GM12875 (cell line): ENCODE data around the gene UIMC1.

Experiments
- H3K4me3 ChIP-seq: one replicate; pipeline ENCODE4 v1.5.1; 2011; ENCODE audit warnings: low read depth, low read length, control low read depth
- TF ChIP-seq, protein P1 (sequence below): IDR thresholded peaks from 2 replicates; pipeline ENCODE4 v1.5.1; 2011; ENCODE audit warnings: low read depth, mild to moderate bottlenecking, control low read depth, inconsistent platforms, low read length, moderate library complexity, borderline replicate concordance; ENCODE audit not compliant: insufficient read depth

The UIMC1 gene

DNA sequence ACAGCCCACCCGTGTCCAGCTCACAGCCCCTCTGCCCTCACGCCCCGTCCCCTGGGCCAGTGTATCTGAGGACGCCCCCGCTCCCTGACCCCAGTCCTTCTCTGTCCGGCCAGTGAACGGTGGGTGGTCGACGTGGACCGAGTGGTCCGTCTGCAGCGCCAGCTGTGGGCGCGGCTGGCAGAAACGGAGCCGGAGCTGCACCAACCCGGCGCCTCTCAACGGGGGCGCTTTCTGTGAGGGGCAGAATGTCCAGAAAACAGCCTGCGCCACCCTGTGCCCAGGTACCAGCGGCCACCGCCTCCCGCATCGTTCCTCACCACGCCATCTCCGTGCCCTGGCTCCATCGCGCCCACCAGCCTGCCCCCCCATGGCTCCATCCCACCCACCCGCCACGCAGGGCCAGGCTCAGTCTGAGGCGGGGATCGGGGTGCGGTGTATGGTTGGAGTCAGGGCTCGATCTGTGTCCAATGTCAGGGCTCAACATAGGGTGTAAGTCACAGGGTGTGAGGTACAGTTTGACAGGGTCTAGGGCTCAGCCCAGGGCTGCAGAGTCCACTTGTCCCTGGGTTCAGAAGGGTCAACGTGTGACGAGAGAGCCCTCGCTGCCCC lies 137.0 kb downstream of the UIMC1 start:
- TF ChIP-seq, protein P1, sequence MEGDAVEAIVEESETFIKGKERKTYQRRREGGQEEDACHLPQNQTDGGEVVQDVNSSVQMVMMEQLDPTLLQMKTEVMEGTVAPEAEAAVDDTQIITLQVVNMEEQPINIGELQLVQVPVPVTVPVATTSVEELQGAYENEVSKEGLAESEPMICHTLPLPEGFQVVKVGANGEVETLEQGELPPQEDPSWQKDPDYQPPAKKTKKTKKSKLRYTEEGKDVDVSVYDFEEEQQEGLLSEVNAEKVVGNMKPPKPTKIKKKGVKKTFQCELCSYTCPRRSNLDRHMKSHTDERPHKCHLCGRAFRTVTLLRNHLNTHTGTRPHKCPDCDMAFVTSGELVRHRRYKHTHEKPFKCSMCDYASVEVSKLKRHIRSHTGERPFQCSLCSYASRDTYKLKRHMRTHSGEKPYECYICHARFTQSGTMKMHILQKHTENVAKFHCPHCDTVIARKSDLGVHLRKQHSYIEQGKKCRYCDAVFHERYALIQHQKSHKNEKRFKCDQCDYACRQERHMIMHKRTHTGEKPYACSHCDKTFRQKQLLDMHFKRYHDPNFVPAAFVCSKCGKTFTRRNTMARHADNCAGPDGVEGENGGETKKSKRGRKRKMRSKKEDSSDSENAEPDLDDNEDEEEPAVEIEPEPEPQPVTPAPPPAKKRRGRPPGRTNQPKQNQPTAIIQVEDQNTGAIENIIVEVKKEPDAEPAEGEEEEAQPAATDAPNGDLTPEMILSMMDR: no peak
- H3K4me3 ChIP-seq: no peak overlapping the region

DNA sequence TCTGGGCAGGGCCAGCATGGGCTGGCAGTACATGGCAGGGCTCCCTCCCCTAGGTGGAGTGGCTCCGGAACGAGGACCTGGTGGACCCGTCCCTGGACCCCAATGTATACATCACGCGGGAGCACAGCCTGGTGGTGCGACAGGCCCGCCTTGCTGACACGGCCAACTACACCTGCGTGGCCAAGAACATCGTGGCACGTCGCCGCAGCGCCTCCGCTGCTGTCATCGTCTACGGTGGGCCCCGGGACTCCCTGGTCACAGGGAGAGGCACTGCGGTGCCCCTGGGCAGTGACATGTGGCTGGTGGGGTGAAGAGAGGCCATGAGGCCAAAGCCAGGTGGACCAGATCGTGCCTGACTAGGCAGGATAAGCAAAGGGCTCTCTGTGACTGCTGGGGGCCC lies 137.8 kb downstream of the UIMC1 start:
- TF ChIP-seq, protein P1: no peak
- no peak overlapping the region for H3K4me3 ChIP-seq

DNA sequence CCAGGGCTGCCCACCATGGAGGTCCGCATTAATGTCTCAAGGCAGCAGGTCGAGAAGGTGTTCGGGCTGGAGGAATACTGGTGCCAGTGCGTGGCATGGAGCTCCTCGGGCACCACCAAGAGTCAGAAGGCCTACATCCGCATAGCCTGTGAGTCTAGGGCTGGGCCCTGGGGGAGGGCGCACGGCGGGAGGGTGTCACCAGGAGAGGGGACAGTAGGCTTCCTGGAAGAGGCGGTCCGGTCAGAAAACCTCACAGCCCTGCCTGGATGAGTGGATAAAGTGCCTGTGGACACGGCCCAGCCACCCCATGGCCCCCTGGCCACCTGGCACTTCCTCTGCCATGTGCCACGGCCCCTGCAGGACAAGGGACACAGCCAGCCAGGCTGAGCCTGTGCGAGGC lies 138.5 kb downstream of the UIMC1 start:
- no peak overlapping the region for H3K4me3 ChIP-seq

DNA sequence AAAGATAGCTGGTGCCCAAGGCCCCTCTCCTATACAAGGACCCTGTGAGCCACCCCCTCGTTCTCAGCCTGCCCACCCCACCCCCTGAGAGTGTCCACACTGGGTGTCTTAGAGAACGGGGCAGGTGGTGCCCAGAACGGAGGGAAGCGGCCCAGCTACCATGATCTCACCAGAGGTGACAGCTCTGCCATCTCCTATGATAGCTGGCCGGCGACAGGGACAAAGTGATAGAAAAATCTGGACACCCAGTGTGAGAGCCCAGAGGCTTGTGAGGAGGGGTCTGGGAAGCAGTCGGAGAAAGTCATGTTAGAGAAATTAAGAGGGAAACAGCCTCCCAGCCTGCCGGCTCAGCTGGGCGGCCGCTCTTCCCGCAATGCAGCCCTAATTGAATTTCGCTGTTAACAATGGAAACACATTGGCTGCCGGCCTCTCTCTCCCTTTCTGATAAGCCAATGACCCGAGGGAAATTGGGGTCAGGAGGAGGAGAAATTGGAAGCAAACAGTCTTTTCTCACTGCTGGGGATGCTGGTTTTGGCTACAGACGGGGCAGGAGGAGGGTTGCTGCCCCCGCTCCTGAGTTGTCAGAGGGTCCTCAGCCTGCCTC lies 139.8 kb downstream of the UIMC1 start:
- TF ChIP-seq, protein P1: no peak
- no peak overlapping the region for H3K4me3 ChIP-seq

More for the DNA sequence above, 138.5 kb downstream of the UIMC1 start:
- TF ChIP-seq, protein P1: no peak

DNA sequence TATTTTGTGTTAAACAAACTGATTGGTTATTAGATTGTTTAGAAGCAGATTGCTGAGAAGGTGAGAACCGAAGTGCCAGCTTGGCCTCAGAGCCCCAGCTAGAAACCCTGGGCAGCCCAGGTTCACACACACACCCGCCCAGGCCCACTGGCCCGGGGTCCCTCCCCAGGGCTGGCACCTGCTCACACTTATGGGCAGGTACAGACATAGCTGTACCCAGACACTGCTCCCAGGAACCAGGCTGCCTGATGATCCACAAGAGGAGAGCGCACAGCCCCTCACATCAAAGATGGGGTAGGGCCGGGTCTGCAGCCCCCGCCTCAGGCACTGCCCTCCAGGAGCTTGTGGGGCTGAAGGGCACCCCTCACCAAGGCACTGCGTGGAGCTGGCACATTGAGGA lies 140.6 kb downstream of the UIMC1 start:
- TF ChIP-seq, protein P1: no peak

DNA sequence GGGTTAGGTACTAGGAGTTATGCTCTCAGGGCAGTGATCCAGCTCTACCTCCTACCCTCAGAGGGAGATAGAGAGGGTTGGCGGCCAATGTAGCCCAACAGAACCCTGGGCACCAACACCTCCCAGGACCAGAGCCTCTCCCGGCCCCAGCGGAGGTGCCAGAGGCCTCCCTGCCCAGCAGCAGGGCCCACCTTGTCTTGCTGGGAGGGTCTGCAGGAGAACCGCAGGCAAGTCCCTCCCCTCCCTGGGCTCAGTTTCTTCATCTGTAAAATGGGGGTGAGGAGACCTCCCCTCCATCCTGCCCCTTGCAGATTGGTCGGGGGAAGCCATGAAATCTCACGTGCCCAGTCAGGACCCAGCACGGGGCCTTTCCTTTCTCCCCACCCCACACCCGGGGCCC lies 141.8 kb downstream of the UIMC1 start:
- TF ChIP-seq, protein P1: no peak

More for the DNA sequence above, 140.6 kb downstream of the UIMC1 start:
- H3K4me3 ChIP-seq: no peak overlapping the region

DNA sequence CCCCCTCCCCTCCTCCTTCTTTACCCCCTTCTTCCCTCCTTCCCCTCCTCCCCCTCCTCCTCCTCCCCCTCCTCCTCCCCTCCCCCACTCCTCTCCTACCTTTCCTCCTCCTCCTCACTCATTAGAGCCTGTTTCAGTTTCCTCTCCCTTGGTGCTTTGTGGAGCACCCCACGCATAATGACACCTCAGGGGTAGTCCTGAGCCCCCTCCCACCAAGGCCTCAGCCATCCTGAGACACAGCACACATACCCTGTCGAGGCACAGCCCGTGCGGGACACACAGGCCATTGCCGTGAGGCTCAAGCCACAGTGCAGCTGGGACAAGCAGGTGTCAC lies 142.8 kb downstream of the UIMC1 start:
- H3K4me3 ChIP-seq: no peak overlapping the region
- TF ChIP-seq, protein P1: no peak

More for the DNA sequence above, 141.8 kb downstream of the UIMC1 start:
- H3K4me3 ChIP-seq: no peak overlapping the region
